Transverse colon (tissue), 4 donors: ENCODE data around the gene RRH. TPM values are rescaled to one million over a fixed set of nuclear protein-coding genes. Genes with fewer than 3 reads are reported as not detected.

ENCODE experiments used
- DNase-seq: peaks from one replicate; pipeline ENCODE4 v3.0.0-alpha.2; 2019
- H3K27ac ChIP-seq, 4 donors: fragments of 200-600 bp; sonication (generic); 2 replicates each; pipeline ENCODE4 v1.5.1; 2016 to 2018; ENCODE audit warnings: inconsistent platforms in 4 of 4
- H3K27me3 ChIP-seq: fragments of 200-600 bp; sonication (generic); 2 replicates; pipeline ENCODE4 v1.5.1; 2017; ENCODE audit warnings: inconsistent platforms
- H3K36me3 ChIP-seq, 4 donors: fragments of 200-600 bp; sonication (generic); 2 replicates each; pipeline ENCODE4 v1.5.1; 2017 to 2019; ENCODE audit warnings: inconsistent platforms in 4 of 4
- H3K4me1 ChIP-seq, 4 donors: fragments of 200-600 bp; sonication (generic); 2 replicates each; pipeline ENCODE4 v1.5.1; 2017 to 2020; ENCODE audit warnings: inconsistent platforms in 4 of 4
- H3K4me3 ChIP-seq, 4 donors: fragments of 200-600 bp; sonication (generic); 1 replicate in 1 of 4; 2 replicates in 3 of 4; pipeline versions ENCODE4 v1.5.1 to v1.6.1; 2017 to 2019; ENCODE audit warnings: inconsistent platforms in 4 of 4
- H3K9me3 ChIP-seq, 2 donors: fragments of 200-600 bp; sonication (generic); 2 replicates each; pipeline ENCODE4 v1.5.1; 2017 to 2019; ENCODE audit warnings: inconsistent platforms in 2 of 2
- EP300 ChIP-seq: sonication (generic); formaldehyde crosslinking; IDR thresholded peaks from one replicate; pipeline ENCODE4 v1.6.1; 2017; ENCODE audit warnings: antibody characterized with exemption, low read depth
- POLR2A ChIP-seq: fragments of 450-650 bp; IDR thresholded peaks from one replicate; pipeline ENCODE4 v1.6.1; 2016; ENCODE audit warnings: antibody characterized with exemption, mild to moderate bottlenecking, moderate library complexity
- POLR2AphosphoS5 ChIP-seq, 3 donors: sonication (generic); formaldehyde crosslinking; IDR thresholded peaks; one replicate each; pipeline ENCODE4 v1.6.1; 2016; ENCODE audit warnings: antibody characterized with exemption in 3 of 3
- WGBS, 2 donors: methylation state at CpG; one replicate each; pipeline ENCODE4 v1.1.5; 2018; ENCODE audit warnings: low coverage in 1 of 2; 5-methylcytosine and 5-hydroxymethylcytosine counted together
- in situ Hi-C, 4 donors: fragments of 200-750 bp; cut with MboI; loops; one replicate each; pipeline versions ENCODE4 v1.15.0 to v1.15.1; 2017; ENCODE audit warnings: low sequenced_read_pairs in 3 of 4, low pct_ligation_motif_present in 1 of 4, low pct_unique_long_range_greater_than_20kb in 1 of 4
- intact Hi-C: fragments of 100-400 bp; cut with DNase I; formaldehyde crosslinking; loops from one replicate; pipeline ENCODE4 v1.15.1; 2023; ENCODE audit warnings: low total_unique reads
- total RNA-seq, 4 donors: library from RNA; depleted of rRNA; stranded (reverse); fragments of >200 nt; gene quantifications; one replicate each; pipeline ENCODE4 v1.1.0, GENCODE V29; 2016
- TF ChIP-seq, protein P1 (sequence below), 5 experiments: fragments of 200-600 bp in 3 of 5; fragments of 450-650 bp in 2 of 5; sonication (generic) in 3 of 5; IDR thresholded peaks; 1 replicate in 2 of 5; 2 replicates in 3 of 5; pipeline ENCODE4 v1.5.1; 2016 to 2017; ENCODE audit warnings: antibody characterized with exemption in 5 of 5, inconsistent platforms in 3 of 5, mild to moderate bottlenecking in 2 of 5, moderate library complexity in 1 of 5

Gene RRH
- total RNA-seq, 4 donors from 2014 or later: not detected

DNA sequence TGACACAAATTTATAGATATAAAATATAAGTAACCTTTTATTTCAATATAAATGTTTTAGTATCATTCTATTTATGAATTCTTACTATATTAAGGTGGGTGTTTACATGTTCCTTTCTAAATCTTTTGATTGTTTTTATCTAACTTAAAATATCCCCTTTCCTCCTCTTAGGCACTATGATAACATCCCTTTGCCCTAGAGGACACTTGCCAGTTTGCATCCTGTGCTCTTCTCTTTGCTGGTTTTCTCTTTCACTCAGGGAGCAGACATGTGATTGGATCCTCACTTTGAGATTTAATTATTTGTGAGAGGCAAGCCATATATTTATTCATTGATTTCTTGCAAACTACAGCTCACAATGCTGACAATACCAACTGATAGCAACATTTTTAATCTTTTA, 36.4 kb downstream of the RRH start:
- H3K36me3 ChIP-seq: no peaks in the 10 kb centered on the region
- no peak overlapping the region for H3K27ac ChIP-seq
- in situ Hi-C loops: no loop called here
- H3K27me3 ChIP-seq: no peaks in the 10 kb centered on the region
- H3K4me1 ChIP-seq: no peaks in the 10 kb centered on the region
- H3K4me3 ChIP-seq: no peak overlapping the region
- DNase-seq: no peak
- intact Hi-C loops: no loop called here
- TF ChIP-seq, protein P1, sequence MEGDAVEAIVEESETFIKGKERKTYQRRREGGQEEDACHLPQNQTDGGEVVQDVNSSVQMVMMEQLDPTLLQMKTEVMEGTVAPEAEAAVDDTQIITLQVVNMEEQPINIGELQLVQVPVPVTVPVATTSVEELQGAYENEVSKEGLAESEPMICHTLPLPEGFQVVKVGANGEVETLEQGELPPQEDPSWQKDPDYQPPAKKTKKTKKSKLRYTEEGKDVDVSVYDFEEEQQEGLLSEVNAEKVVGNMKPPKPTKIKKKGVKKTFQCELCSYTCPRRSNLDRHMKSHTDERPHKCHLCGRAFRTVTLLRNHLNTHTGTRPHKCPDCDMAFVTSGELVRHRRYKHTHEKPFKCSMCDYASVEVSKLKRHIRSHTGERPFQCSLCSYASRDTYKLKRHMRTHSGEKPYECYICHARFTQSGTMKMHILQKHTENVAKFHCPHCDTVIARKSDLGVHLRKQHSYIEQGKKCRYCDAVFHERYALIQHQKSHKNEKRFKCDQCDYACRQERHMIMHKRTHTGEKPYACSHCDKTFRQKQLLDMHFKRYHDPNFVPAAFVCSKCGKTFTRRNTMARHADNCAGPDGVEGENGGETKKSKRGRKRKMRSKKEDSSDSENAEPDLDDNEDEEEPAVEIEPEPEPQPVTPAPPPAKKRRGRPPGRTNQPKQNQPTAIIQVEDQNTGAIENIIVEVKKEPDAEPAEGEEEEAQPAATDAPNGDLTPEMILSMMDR (IDR thresholded peaks at IDR 0.05): no peak
- no peak for TF ChIP-seq POLR2AphosphoS5 (IDR thresholded peaks at IDR 0.05)
- TF ChIP-seq POLR2A: no peak
- no peak for TF ChIP-seq EP300
- peaks cover 8 to 13% of the 10 kb centered on the region in 2 donors for H3K9me3 ChIP-seq

DNA sequence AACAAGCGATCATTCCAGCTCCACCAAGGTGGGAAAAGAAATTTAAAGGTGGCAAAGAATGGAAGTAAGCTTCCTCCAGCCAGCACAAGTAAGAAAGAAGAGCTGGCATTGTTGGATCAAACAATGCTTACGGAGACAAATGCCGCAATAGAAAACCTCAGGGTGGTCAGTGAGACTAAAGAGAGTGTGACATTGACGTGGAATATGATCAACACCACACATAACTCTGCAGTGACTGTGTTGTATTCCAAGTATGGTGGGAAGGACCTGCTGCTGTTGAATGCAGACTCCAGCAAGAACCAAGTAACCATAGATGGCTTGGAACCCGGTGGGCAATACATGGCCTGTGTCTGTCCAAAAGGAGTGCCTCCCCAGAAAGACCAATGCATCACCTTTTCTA, 42.3 kb downstream of the RRH start:
- no peaks in the 10 kb centered on the region for H3K27me3 ChIP-seq
- TF ChIP-seq POLR2AphosphoS5 (IDR thresholded peaks at IDR 0.05) (no peak), POLR2A (no peak), EP300 (no peak)
- TF ChIP-seq, protein P1 (IDR thresholded peaks at IDR 0.05): no peak
- no peak overlapping the region for H3K4me3 ChIP-seq
- intact Hi-C loops: no loop called here
- in situ Hi-C loops: no loop called here
- WGBS, 2 donors: 89 to 93% methylated on average over 3 to 5 of the region's 5 CpGs
- DNase-seq: no peak
- H3K27ac ChIP-seq: no peak overlapping the region
- no peaks in the 10 kb centered on the region for H3K9me3 ChIP-seq
- no peaks in the 10 kb centered on the region for H3K4me1 ChIP-seq
- H3K36me3 ChIP-seq: no peaks in the 10 kb centered on the region

DNA sequence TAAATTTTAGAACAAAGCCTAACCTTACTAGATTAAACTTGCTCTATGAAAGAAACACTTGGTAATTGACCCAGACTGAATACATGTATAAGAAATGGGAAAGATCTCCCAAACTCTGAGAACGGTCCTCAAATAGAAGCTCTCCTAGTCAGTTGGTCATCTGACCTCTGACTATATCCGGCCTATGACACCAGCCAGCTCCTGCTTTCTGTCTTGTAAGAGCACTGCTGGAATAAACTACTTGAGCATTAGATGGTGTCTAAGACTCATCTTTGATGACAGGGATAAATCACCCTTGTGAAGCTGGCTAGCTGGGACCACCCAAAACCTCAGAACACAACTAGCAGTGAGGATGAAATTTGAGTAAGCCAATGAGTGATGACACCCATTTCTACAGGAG, 44.3 kb downstream of the RRH start:
- in situ Hi-C loops: no loop called here
- H3K36me3 ChIP-seq: no peaks in the 10 kb centered on the region
- TF ChIP-seq EP300 (no peak), POLR2A (no peak), POLR2AphosphoS5 (IDR thresholded peaks at IDR 0.05) (no peak)
- TF ChIP-seq, protein P1 (IDR thresholded peaks at IDR 0.05): no peak
- no peaks in the 10 kb centered on the region for H3K4me1 ChIP-seq
- no peak overlapping the region for H3K27ac ChIP-seq
- DNase-seq: no peak
- intact Hi-C loops: no loop called here
- H3K27me3 ChIP-seq: no peaks in the 10 kb centered on the region
- 79 to 91% methylated on average over 2 of the region's 2 CpGs for WGBS, 2 donors
- H3K9me3 ChIP-seq: no peaks in the 10 kb centered on the region
- no peak overlapping the region for H3K4me3 ChIP-seq

DNA sequence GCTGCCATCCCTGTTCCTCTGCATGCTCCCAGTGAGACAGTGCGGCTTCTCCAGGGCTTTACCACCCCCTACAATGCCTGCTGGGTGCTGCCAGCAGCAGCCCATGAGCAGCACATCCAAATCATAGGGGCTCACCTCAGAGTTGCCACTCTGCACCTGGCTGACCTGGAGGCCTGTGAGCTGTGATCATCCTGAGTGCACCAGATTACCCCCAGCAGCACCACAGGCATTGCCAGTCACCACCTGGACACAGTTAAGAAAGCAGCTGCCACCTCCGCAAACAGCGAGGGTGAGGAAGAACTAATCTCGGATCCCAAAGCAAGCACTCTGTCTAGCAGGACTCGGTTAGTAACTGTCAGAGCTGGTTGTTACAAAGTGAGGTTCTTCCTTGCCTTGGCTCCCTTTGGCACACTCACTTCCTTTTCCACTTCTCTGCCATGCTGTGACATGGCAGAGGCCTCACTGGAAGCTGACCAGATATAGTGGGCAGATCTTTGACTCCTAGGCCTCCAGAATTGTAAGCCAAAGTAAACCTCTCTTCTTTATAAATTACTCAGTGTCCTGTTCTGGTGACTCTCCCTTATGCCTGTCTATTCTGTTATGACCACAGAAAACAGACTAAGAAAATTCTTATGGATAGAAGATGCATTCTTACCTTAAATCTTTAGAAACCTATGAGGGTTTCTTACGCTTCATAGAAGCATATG, 45.3 kb downstream of the RRH start:
- no peaks in the 10 kb centered on the region for H3K9me3 ChIP-seq
- intact Hi-C loops: no loop called here
- no peak for DNase-seq
- H3K27ac ChIP-seq: no peak overlapping the region
- no peaks in the 10 kb centered on the region for H3K36me3 ChIP-seq
- H3K4me3 ChIP-seq: no peak overlapping the region
- no peaks in the 10 kb centered on the region for H3K27me3 ChIP-seq
- TF ChIP-seq, protein P1 (IDR thresholded peaks at IDR 0.05): no peak
- no peak for TF ChIP-seq POLR2AphosphoS5 (IDR thresholded peaks at IDR 0.05)
- no peak for TF ChIP-seq POLR2A
- TF ChIP-seq EP300: no peak
- 95 to 100% methylated on average over 1 to 6 of the region's 6 CpGs for whole genome bisulfite sequencing, 2 donors
- H3K4me1 ChIP-seq: no peaks in the 10 kb centered on the region
- in situ Hi-C loops: no loop called here
